Dedifferentiated amniotic fluid mesenchymal stem cell (primary cell): ENCODE data around the gene UGCG.
A peak's percentile ranks its signal among the peaks of the same experiment; 100 is the strongest.
"Not testable (repeated sequence)": the region's sequence is repeated elsewhere in the genome, so short reads cannot be mapped to it uniquely, and the experiment has no call there.

Experiments
- DNase-seq: peaks from one replicate; pipeline ENCODE4 v3.0.0-alpha.2; 2016; ENCODE audit errors: extremely low spot score

The UGCG gene

GRCh38 chr9:111895996-111896941, at the start of gene UGCG:
Gene UGCG (plus strand): TSS chr9:111896814. CDS start chr9:111897216, 402 bp downstream.
- DNase-seq: peak; percentile 76

- DNase-seq: no peak
Observed at GRCh38 chr9:111851553-111851952, 45.1 kb upstream of the UGCG start.

DNA sequence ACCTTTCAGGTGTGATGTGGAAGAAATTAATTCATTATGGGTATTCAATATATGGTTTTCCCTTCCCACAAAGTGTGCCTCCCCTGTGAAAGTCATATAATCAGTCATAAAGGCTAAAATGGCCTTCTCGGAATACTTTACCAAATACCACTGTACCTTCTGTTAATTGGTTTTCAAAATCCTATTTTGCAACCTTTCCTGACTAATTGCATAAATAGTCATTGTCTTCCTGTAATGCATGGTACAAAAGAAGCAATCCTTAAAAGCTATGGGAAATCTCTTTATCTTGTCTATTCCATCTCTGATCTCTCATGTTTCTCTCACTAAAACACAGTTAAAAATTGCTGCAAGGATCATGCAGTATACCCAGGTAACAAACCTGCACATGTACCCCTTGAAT, 44.3 kb upstream of the UGCG start:
- no peak for DNase-seq

DNA sequence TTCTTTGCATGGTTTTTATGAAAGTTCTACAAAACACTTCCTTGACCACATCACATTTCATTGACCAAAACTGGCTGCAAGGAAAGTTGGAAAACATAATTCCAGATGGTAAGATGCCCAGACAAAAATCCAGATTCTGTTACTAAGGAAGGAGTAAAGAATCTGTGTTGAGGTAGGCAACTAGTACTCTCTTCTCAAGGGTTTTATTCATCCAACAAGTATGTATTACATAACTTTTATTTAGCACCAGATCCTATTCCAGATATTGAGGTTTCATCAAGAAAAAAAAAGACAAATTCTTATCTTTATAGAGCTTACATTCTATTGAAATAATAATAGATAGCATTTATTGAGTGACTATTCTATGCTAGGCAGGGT, 43.2 kb upstream of the UGCG start:
- DNase-seq: no peak

DNA sequence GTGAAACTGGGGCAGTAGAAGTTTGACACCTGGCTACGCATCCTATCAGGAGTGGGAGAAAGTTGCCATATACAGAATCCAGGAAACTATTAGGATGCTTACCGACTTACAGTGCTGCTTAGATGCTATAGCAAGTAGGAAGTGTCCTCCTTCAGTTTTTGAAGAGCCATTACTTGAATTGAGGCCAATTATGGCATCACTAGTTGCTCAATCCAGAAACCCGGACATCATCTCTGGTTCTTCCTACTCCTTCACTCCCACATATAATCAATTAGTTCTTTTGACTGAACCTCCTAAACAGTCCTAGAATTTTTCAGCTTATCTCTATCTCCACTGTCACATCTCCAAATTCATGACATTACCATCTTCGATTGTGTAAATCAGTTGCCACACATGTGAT, 41.8 kb upstream of the UGCG start:
- no peak for DNase-seq

GRCh38 chr9:111857555-111858211, 38.9 kb upstream of the UGCG start:
- DNase-seq: no peak

GRCh38 chr9:111860443-111860842, 36.2 kb upstream of the UGCG start:
- DNase-seq: no peak

DNA sequence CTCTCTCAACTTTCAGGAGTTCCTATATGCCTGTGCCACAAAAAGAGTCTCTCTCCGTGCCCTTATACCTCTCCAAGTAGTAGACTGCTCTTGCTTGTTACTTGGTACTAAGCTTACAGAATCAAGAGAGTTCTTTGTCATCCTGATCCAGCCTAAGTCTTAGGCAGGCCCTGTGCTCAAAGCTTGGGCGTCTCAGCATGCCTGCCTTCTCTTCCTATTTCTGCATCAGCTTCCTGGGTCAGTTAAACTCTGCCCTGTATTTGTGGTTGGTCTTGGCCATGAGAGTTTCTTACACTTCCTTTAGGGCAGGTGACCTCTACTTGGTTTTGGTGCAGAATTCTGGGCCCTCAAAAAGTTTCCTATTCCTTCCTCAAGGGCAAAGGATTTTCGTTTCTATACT, 33.0 kb upstream of the UGCG start:
- no peak for DNase-seq

GRCh38 chr9:111866976-111867375, 29.6 kb upstream of the UGCG start:
- peak; percentile 19 for DNase-seq

DNA sequence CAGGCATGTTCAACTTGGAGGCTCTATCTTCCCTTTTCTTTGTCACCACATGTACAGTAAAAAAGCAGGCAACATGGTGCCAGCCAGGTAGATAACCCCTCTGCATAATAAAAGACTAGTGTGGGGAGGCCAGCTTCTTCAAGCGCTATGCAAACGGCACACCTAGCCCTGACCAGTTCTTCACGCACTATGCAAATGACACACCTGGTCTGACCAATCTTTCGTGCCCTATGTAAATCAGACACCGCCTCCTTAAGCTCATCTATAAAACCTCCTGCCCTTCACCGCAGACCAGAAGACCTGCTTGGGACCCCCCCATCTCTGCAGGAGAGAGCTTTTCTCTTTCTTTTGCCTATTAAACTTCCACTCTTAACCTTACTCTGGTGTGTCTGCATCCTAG, 28.1 kb upstream of the UGCG start:
- DNase-seq: no peak

DNA sequence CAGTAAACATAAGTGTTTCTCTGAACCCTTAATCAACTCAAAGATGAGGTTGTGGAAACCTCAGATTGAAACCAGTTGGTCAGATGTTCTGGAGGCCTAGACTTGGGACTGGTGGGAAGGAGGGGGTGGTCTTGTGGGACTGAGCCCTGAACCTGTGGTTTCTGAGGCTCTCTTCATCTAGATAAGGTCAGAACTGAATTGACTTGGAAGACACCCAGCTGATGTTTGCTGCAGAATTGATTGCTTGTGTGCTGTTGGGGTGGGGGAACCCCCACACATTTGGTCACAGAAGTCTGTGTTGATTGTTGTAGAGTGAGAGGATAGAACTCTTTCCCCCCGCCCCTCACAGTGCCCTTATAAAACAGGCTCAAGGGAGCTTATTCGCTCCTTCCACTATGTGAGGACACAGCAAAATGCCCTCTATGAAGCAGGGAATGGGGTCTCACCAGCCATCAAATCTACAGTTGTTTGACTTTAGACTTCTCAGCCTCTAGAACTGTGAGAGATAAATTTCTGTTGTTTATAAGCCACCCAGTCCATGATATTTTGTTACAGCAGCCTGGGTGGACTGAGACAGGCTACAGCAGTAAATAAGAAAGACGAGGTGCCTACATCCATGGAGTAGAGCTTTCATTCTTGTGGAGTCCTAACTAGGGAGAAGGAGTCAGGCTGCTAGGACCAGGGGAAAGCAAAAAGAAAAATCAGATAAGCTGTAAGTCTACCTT, 25.7 kb upstream of the UGCG start:
- DNase-seq: no peak

GRCh38 chr9:111871499-111871855, 25.1 kb upstream of the UGCG start:
- DNase-seq: no peak

DNA sequence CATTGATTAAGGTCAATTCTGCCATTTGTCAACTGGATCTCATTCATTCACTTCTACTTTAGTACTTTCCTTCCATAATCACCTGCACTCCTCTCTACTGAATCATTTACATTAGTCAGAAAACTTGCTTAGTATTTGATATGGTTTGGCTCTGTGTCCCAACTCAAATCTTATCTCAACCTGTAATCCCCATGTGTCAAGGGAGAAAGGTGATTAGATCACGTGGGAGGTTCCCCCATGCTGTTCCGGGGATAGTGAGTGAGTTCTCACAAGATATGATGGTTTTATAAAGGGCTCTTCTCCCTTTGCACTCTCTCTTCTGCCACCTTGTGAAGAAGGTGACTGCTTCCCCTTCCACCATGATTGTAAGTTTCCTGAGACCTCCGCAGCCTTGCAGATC, 23.7 kb upstream of the UGCG start:
- DNase-seq: no peak

DNA sequence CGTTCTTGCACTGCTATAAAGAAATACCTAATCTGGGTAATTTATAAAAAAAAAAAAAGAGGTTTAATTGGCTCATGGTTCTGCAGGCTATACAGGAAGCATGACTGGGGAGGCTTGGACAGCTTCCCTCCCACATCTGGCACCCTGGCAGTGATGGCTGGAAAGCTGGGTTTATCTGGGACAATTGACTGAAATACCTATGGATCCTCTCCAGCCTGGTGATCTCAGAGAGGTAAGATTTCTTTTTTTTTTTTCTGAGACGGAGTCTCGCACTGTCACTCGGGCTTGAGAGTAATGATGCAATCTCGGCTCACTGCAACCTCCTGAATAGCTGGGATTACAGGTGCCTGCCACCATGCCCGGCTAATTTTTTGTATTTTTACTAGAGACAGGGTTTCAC, 22.7 kb upstream of the UGCG start:
- no peak for DNase-seq

DNA sequence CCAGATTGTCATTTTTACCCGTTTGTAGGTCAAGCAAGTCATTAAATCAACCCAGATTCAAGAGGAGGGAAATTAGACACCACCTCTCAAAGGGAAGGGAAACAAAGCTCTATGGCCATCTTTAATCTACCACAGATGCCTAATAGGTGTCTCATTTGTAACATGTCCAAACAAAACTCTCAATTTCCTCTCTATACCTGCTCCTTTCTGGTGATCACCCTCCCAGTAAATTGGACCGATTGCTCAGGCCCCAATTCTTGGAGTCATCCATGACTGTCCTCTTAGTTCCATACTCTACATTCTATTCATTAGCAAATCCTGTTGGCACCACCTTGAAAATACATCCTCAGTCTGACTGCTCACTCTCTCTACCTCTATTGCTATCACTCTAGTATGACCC, 22.1 kb upstream of the UGCG start:
- no peak for DNase-seq

- DNase-seq: not testable (repeated sequence)
Observed at GRCh38 chr9:111875291-111875690, 21.3 kb upstream of the UGCG start.

- not testable (repeated sequence) for DNase-seq
Observed at GRCh38 chr9:111875691-111876090, 20.9 kb upstream of the UGCG start.

- no peak for DNase-seq
Observed at GRCh38 chr9:111876179-111876578, 20.4 kb upstream of the UGCG start.

- DNase-seq: no peak
Observed at GRCh38 chr9:111877420-111877819, 19.2 kb upstream of the UGCG start.

GRCh38 chr9:111878946-111879345, 17.7 kb upstream of the UGCG start:
- no peak for DNase-seq

DNA sequence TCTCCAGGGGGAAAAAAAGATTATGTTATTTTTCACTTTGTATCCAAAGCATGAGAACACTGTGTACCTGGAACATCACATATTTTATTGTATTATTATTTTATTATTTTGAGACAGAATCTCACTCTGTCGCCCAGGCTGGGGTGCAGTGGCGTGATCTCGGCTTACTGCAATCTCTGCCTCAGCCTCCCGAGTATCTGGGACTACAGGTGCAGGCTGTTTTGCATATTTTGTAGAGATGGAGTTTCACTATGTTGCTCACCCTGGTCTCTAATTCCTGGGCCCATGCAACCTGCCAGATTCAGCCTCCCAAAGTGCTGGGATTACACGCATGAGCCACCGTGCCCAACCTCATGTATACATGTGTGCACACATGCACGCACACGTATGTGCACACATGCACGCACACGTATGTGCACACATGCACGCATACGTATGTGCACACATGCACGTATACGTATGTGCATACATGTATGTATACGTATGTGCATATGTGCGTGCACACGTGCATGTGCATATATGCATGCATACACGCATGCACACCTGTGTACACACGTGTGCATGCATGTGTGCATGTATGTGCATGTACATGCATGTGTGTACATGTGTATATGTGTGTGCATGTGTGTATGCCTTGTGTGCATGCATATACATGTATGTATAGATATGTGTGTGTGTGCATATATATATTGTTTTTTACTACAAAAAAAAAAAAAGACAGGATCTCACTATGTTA, 9.5 kb upstream of the UGCG start:
- DNase-seq: no peak

DNA sequence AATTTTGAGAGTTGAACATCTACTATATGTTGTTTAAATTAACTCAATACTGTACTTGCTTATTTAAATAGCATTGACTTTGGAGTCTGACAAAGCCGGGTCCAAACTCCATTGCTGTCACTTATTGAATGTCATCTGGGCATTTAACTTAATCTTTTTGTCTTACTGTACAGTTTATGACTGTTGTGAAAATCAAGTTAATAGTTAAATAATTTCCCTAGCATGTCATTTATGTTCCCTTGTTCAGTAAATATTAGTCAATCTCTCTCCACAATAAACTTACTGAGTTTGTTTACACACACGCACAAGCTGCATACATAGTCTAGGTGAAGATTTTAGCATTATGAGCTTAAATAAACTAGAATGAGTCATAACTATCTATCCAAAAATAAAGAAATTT, 6.3 kb upstream of the UGCG start:
- no peak for DNase-seq
